ENCODE results near the gene FGF14. TPM values are rescaled to one million over a fixed set of nuclear protein-coding genes. Genes with fewer than 3 reads are reported as not detected.

Gene FGF14
- polyA plus RNA-seq, 1 donor (not counting 4 experiments of a cell fraction or from before 2014, with no cell fraction given) = 0.09 TPM

DNA sequence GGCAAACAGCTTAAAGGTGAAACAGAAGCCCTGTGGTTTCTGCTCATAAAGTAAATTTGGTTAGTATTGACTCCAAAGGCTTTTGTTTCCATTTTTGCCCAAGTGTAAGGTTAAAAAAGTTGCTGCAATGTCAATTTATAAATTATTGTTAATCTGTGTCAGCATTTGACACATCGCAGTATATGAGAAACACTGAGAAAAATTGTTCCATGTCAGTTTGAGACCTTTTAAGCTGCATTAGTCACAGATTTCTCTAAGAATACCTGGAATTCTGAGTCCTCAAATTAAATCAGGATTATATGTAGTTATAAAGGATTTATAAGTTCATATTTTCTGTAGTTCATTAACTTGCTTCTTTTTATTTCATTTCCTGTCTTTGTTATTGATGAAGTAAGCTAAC is 78.8 kb downstream of the FGF14 start:
- Histone ChIP-seq H3K9me1 (ENCODE audit: control insufficient read depth, extremely low read depth, insufficient read depth, low read length) (no peaks in the 10 kb centered on the region), H3K9ac (ENCODE audit: control insufficient read depth, extremely low read depth, insufficient read depth, low read length) (no peak overlapping the region), H3K36me3 (ENCODE audit: control insufficient read depth in 2 of 2, extremely low read depth in 1 of 2, insufficient read depth in 2 of 2, low read length in 2 of 2) (no peaks in the 10 kb centered on the region), H3K4me1 (ENCODE audit: control insufficient read depth, extremely low read depth, insufficient read depth, low read length) (no peaks in the 10 kb centered on the region), H4K20me1 (ENCODE audit: control insufficient read depth, extremely low read depth, insufficient read depth, low read length) (no peaks in the 10 kb centered on the region), H3K79me2 (ENCODE audit: control insufficient read depth, insufficient read depth, low read length) (no peaks in the 10 kb centered on the region), H2AFZ (ENCODE audit: control insufficient read depth, low read length) (no peak overlapping the region), H3K4me3 (ENCODE audit: control insufficient read depth in 2 of 3, extremely low read depth in 1 of 3, insufficient read depth in 2 of 3, low read depth in 1 of 3, low read length in 3 of 3) (no peak overlapping the region), H3K27ac (ENCODE audit: control insufficient read depth, insufficient read depth, low read length) (no peak overlapping the region), H3K4me2 (ENCODE audit: control insufficient read depth, extremely low read depth, insufficient read depth, low read depth, low read length) (no peak overlapping the region), H3K27me3 (ENCODE audit: control insufficient read depth, extremely low read depth, insufficient read depth, low read length) (no peaks in the 10 kb centered on the region), H3K9me3 (ENCODE audit: control insufficient read depth, low read depth, low read length) (no peaks in the 10 kb centered on the region)
- dilution Hi-C loops (cut with MboI; ENCODE audit: extremely low pct_ligation_motif_present, low sequenced_read_pairs) = no loop called here
- TF ChIP-seq EZH2 (IDR thresholded peaks at IDR 0.05; ENCODE audit: low read length) (no peak), CTCF (optimal IDR thresholded peaks at IDR 0.05 in 1 of 3, IDR thresholded peaks at IDR 0.05 in 1 of 3, conservative IDR thresholded peaks at IDR 0.05 in 1 of 3; ENCODE audit: extremely low read depth in 1 of 3, insufficient read depth in 2 of 3, low read length in 3 of 3) (no peak)
- DNase-seq (ENCODE audit: low read depth, low spot score) (no peak), FAIRE-seq (no peak)

DNA sequence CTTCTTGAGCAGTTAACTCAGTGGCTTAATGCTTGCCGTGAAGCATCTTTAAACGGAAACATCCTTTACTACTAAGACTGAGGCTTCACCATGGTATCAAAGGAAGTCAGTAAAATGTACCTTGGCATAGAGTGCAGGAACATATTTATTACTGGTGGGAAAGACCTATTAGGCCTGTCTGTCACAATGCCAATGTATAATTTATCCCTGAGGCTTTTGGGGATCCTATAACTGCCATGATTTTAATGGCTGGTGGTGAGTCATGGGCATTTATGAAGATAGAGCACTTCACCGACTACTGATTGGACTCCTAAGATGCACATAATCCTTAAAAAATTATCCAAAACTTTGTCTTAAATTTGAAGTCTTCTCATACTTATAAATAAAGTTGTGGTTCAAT is 79.6 kb downstream of the FGF14 start:
- no peaks in the 10 kb centered on the region for H3K36me3 ChIP-seq (ENCODE audit: control insufficient read depth in 2 of 2, extremely low read depth in 1 of 2, insufficient read depth in 2 of 2, low read length in 2 of 2)
- dilution Hi-C loops (cut with MboI; ENCODE audit: extremely low pct_ligation_motif_present, low sequenced_read_pairs) = no loop called here
- no peaks in the 10 kb centered on the region for H3K4me1 ChIP-seq (ENCODE audit: control insufficient read depth, extremely low read depth, insufficient read depth, low read length)
- TF ChIP-seq EZH2 (IDR thresholded peaks at IDR 0.05; ENCODE audit: low read length) (no peak), CTCF (optimal IDR thresholded peaks at IDR 0.05 in 1 of 3, IDR thresholded peaks at IDR 0.05 in 1 of 3, conservative IDR thresholded peaks at IDR 0.05 in 1 of 3; ENCODE audit: extremely low read depth in 1 of 3, insufficient read depth in 2 of 3, low read length in 3 of 3) (no peak)
- FAIRE-seq (no peak), DNase-seq (ENCODE audit: low read depth, low spot score) (no peak)
- H3K4me2 ChIP-seq (ENCODE audit: control insufficient read depth, extremely low read depth, insufficient read depth, low read depth, low read length) = no peak overlapping the region
- H3K9me3 ChIP-seq (ENCODE audit: control insufficient read depth, low read depth, low read length) = no peaks in the 10 kb centered on the region
- no peaks in the 10 kb centered on the region for H3K27me3 ChIP-seq (ENCODE audit: control insufficient read depth, extremely low read depth, insufficient read depth, low read length)
- H3K4me3 ChIP-seq (ENCODE audit: control insufficient read depth in 2 of 3, extremely low read depth in 1 of 3, insufficient read depth in 2 of 3, low read depth in 1 of 3, low read length in 3 of 3) = no peak overlapping the region
- H3K9me1 ChIP-seq (ENCODE audit: control insufficient read depth, extremely low read depth, insufficient read depth, low read length) = no peaks in the 10 kb centered on the region
- no peak overlapping the region for H3K9ac ChIP-seq (ENCODE audit: control insufficient read depth, extremely low read depth, insufficient read depth, low read length)
- no peaks in the 10 kb centered on the region for H4K20me1 ChIP-seq (ENCODE audit: control insufficient read depth, extremely low read depth, insufficient read depth, low read length)
- no peak overlapping the region for H2AFZ ChIP-seq (ENCODE audit: control insufficient read depth, low read length)
- H3K27ac ChIP-seq (ENCODE audit: control insufficient read depth, insufficient read depth, low read length) = no peak overlapping the region
- H3K79me2 ChIP-seq (ENCODE audit: control insufficient read depth, insufficient read depth, low read length) = no peaks in the 10 kb centered on the region

All from keratinocyte (primary cell).